ENCODE results near the gene MYMK.

DNA sequence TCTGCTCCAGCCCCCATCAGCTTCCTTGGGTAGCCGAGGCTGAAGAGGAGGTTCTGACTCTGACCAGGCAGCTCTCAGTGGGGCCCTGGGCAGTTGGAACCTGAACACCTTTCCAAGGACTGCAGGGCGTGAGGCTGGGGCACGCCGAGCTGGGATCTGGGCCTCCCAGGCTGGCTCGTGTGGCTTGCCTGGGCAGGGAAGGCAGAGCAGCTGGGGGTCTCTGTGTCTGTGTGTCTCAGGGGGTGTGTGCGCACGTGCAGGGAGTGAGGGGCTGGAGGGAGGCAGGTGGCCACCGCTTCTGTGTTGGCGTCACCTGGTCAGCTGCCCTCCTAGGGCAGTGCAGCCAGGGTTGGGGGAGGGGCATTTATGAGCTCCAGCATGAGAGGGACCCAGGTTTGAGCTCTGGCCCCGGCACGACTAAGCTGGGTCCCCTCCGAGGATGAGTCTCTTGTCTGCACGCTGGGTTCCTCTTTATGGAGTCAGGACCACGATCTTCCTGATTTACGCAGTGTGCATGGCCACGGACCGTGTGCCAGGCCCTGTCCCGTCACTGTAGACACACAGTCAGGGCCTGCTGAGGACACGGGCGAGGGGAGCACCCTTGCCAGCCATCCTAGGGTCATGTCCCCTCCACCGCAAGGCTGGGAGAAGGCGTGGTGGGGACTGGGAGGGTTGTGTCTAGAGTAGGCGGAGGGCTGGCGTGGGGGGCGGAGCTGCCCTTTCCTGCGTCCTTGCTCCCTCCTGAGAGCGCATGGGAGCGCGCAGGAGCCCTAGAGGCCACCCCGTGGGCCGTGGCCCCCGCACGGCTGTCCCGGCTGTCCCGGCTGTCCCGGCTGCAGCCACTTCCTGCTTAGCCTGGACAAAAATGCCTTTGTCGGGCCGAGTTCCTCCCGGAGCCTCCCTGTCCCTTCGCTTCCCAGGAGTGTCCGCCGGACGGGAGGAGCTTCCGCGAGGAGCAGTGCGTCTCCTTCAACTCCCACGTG lies 14.4 kb upstream of the MYMK start:
- no peak for TF ChIP-seq POLR2A (IDR thresholded peaks at IDR 0.05)
- TF ChIP-seq, protein P1, sequence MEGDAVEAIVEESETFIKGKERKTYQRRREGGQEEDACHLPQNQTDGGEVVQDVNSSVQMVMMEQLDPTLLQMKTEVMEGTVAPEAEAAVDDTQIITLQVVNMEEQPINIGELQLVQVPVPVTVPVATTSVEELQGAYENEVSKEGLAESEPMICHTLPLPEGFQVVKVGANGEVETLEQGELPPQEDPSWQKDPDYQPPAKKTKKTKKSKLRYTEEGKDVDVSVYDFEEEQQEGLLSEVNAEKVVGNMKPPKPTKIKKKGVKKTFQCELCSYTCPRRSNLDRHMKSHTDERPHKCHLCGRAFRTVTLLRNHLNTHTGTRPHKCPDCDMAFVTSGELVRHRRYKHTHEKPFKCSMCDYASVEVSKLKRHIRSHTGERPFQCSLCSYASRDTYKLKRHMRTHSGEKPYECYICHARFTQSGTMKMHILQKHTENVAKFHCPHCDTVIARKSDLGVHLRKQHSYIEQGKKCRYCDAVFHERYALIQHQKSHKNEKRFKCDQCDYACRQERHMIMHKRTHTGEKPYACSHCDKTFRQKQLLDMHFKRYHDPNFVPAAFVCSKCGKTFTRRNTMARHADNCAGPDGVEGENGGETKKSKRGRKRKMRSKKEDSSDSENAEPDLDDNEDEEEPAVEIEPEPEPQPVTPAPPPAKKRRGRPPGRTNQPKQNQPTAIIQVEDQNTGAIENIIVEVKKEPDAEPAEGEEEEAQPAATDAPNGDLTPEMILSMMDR (IDR thresholded peaks at IDR 0.05): no peak
